Skeletal muscle cell (primary cell): ENCODE data around the gene OR6B2.
"Not testable (repeated sequence)": the region's sequence is repeated elsewhere in the genome, so short reads cannot be mapped to it uniquely, and the experiment has no call there.

Source experiments
- DNase-seq: peaks from one replicate; pipeline ENCODE4 v3.0.0-alpha.2; 2010; ENCODE audit warnings: low read depth
- H3K4me3 ChIP-seq: 2 replicates; pipeline ENCODE4 v1.5.1; 2011; ENCODE audit warnings: low read depth, mild to moderate bottlenecking, control low read depth, low read length, moderate library complexity

Gene OR6B2

GRCh38 chr2:240030379-240031094, at the start of gene OR6B2:
Gene OR6B2, minus strand, starts transcription at chr2:240030429. Its CDS starts 0 bp downstream, at chr2:240030429.
- H3K4me3 ChIP-seq = no peak within 1 kb of the TSS
- DNase-seq = no peak

DNA sequence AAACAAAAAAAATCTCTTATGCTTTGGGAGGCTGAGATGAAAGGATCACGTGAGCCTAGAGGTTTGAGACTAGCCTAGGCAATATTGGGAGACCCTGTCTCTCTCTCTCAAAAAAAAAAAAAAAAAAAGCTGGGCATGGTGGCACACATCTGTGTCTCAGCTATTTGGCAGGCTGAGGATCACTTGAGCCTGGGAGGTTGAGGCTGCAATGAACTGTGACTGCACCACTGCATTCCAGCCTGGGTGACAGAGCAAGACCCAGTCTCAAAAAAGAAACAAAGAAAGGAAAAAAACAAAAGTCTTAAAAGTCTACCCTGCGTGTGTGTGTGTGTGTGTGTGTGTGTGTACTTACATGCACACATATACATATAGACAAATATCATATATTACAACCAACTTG, 48.4 kb upstream of the OR6B2 start:
- no peak overlapping the region for H3K4me3 ChIP-seq
- DNase-seq = no peak

DNA sequence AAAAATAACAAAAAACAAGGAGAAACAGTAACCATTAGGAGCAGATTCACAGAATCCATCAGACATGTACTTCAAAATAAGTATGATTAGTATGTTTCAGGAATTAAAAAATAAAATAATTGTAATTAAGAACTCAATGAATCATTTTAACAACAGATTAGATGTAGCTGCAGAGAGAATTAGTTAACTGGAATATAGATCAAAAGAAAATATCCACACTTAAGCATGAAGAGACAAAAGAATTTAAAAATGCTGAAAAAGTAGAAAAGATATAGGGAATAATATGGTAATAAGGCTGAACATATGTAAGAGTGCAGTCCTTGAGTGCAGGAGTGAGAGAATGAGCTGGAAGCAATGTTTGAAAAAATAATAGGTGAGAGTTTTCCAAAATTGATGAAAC, 47.2 kb upstream of the OR6B2 start:
- no peak for DNase-seq
- H3K4me3 ChIP-seq = no peak overlapping the region

- H3K4me3 ChIP-seq = no peak overlapping the region
- no peak for DNase-seq
These were observed 44.3 kb upstream of the OR6B2 start for GRCh38 chr2:240074545-240074944.

GRCh38 chr2:240070907-240071306, 40.7 kb upstream of the OR6B2 start:
- no peak overlapping the region for H3K4me3 ChIP-seq
- no peak for DNase-seq

DNA sequence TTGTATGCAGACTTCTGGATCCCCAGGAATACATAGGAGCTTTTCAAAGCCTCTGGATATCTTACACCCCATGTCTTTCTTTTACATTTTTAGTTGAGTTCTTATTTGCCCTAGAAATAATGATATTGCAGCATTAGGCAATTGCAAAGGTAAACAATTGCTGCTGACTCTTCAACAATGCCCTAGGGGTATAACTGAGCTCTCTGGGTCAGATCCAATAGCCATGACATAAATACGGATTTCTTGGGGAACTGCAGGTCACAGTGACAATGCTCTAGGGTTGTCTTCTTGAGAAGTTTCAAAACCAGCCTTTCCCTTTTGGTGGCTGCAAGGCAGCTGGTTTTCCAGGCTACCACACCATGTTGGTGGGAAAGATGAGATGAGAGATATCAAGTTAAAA, 39.6 kb upstream of the OR6B2 start:
- DNase-seq = no peak
- H3K4me3 ChIP-seq = no peak overlapping the region

DNA sequence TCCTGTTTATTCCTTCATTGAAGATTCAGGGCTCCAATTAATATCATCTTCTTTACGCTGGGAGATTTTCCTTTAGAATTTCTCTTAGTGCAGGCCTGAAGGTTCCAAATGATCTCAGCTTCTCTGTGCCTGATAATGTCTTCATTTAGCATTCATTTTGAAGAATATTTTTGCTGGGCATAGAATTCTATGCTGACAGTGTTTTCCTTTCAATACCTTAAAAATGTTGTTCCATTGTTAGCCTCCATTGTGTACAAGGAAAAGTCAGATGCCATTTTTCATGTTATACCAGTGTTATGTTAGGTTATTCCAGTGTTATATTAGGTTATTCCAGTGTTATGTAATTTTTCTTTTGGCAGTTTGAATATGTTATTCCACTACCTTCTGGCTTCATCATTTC, 38.0 kb upstream of the OR6B2 start:
- no peak overlapping the region for H3K4me3 ChIP-seq
- DNase-seq = no peak

GRCh38 chr2:240066489-240066888, 36.3 kb upstream of the OR6B2 start:
- H3K4me3 ChIP-seq = no peak overlapping the region
- DNase-seq = no peak

DNA sequence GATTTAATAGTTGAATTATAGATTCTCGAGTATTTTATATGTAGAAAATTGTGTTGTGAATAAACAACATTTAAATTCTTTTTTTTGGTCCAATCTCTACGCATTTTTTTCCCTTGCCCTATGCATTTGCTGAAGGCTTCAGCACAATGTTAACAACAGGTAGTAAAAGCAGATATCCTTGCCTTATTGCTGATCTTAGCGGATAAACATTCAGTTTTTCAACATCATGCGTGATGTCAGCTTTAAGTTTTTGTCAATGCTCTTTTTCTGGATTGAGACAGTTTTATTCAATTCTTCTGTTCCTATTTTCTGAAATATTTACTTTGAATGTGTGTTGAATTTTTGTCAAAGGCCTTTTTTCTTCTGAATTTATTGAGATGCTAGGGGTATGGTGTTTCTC, 34.7 kb upstream of the OR6B2 start:
- DNase-seq = no peak
- no peak overlapping the region for H3K4me3 ChIP-seq

- peak; percentile 14 for DNase-seq
- no peak overlapping the region for H3K4me3 ChIP-seq
These were observed 30.9 kb upstream of the OR6B2 start for GRCh38 chr2:240060977-240061591.

- no peak overlapping the region for H3K4me3 ChIP-seq
- no peak for DNase-seq
These were observed 26.4 kb upstream of the OR6B2 start for GRCh38 chr2:240056678-240057077.

GRCh38 chr2:240055177-240055917, 25.1 kb upstream of the OR6B2 start:
- no peak for DNase-seq
- H3K4me3 ChIP-seq = no peak overlapping the region

GRCh38 chr2:240053173-240054155, 23.2 kb upstream of the OR6B2 start, which contains the start of gene OR6B3:
Gene OR6B3, minus strand, starts transcription at chr2:240053521.
- no peak within 1 kb of the TSS for H3K4me3 ChIP-seq
- no peak for DNase-seq

- DNase-seq = no peak
- no peak overlapping the region for H3K4me3 ChIP-seq
These were observed 22.3 kb upstream of the OR6B2 start for GRCh38 chr2:240052524-240052923.

GRCh38 chr2:240051697-240052096, 21.5 kb upstream of the OR6B2 start:
- DNase-seq = no peak
- H3K4me3 ChIP-seq = no peak overlapping the region

GRCh38 chr2:240050278-240050677, 20.0 kb upstream of the OR6B2 start:
- DNase-seq = no peak

GRCh38 chr2:240048237-240048636, 18.0 kb upstream of the OR6B2 start:
- H3K4me3 ChIP-seq = no peak overlapping the region
- DNase-seq = no peak

More at GRCh38 chr2:240050278-240050677, 20.0 kb upstream of the OR6B2 start:
- no peak overlapping the region for H3K4me3 ChIP-seq

DNA sequence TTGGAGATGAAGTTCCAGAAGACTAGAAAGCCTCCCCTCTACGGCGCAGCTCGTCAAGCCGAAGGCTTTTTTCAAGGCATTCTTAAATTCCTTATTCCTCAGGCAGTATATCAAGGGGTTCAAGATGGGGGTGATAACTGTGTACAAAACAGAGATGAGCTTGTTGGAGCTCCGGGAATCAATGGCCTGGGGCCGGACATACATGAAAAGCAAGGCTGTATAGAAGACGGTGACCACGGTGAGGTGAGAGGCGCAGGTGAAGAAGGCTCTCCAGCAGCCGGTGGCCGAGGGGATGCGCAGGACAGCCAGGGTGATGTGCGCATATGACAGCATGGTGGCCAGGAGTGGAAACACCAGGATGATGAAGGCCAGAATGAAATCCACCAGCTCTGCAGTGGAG, 14.9 kb upstream of the OR6B2 start:
- no peak for DNase-seq
- no peak overlapping the region for H3K4me3 ChIP-seq

DNA sequence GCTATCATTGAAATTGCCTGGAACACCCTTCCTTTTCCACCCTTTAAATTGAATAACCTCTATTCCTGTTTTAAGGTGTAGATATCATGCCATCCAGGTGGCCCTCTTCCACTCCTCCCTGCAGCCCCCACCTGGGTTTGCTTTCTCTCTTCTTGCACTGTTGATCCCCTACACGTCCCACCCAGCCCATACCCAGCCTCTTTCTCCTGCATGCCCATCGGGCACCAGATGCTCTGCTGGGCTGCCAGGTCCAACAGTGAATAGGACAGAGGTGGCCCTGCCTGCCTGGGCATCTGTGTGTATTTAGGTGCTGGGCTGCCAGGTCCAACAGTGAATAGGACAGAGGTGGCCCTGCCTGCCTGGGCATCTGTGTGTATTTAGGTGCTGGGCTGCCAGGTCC, 13.9 kb upstream of the OR6B2 start:
- DNase-seq, H3K4me3 ChIP-seq: not testable (repeated sequence)
